Sigmoid colon (tissue), 4 donors: Measurements from ENCODE around the gene ZNF578.
"Not testable (repeated sequence)": the region's sequence is repeated elsewhere in the genome, so short reads cannot be mapped to it uniquely, and the experiment has no call there.

Experiments
- POLR2A ChIP-seq, 2 donors: fragments of 450-650 bp; IDR thresholded peaks; one replicate each; pipeline ENCODE4 v1.6.1; 2016; ENCODE audit warnings: antibody characterized with exemption in 2 of 2, mild to moderate bottlenecking in 2 of 2, moderate library complexity in 2 of 2
- POLR2AphosphoS5 ChIP-seq, 4 donors: sonication (generic); formaldehyde crosslinking; IDR thresholded peaks; one replicate each; pipeline ENCODE4 v1.6.1; 2017; ENCODE audit warnings: antibody characterized with exemption in 4 of 4
- TF ChIP-seq, protein P1 (sequence below), 4 experiments: fragments of 450-650 bp in 3 of 4; fragments of 200-600 bp in 1 of 4; IDR thresholded peaks; one replicate each; pipeline ENCODE4 v1.5.1; 2016 to 2019; ENCODE audit warnings: antibody characterized with exemption in 4 of 4, mild to moderate bottlenecking in 3 of 4, moderate library complexity in 2 of 4

GRCh38 chr19:52485064-52485463, 31.7 kb downstream of the ZNF578 start:
- TF ChIP-seq POLR2A, POLR2AphosphoS5 (IDR thresholded peaks at IDR 0.05): not testable (repeated sequence)
- TF ChIP-seq, protein P1, sequence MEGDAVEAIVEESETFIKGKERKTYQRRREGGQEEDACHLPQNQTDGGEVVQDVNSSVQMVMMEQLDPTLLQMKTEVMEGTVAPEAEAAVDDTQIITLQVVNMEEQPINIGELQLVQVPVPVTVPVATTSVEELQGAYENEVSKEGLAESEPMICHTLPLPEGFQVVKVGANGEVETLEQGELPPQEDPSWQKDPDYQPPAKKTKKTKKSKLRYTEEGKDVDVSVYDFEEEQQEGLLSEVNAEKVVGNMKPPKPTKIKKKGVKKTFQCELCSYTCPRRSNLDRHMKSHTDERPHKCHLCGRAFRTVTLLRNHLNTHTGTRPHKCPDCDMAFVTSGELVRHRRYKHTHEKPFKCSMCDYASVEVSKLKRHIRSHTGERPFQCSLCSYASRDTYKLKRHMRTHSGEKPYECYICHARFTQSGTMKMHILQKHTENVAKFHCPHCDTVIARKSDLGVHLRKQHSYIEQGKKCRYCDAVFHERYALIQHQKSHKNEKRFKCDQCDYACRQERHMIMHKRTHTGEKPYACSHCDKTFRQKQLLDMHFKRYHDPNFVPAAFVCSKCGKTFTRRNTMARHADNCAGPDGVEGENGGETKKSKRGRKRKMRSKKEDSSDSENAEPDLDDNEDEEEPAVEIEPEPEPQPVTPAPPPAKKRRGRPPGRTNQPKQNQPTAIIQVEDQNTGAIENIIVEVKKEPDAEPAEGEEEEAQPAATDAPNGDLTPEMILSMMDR (IDR thresholded peaks at IDR 0.05), result not testable (repeated sequence)
